A172 (cell line): Measurements from ENCODE around the gene IL16. TPM values are rescaled to one million over a fixed set of nuclear protein-coding genes. Genes with fewer than 3 reads are reported as not detected.

Source experiments
- DNase-seq: peaks from one replicate; pipeline ENCODE4 v3.0.0-alpha.2; 2015; ENCODE audit warnings: low spot score
- total RNA-seq: library from RNA; depleted of rRNA; stranded (reverse); fragments of >200 nt; shearing (Covaris generic); gene quantifications from 2 replicates; pipeline ENCODE4 v1.2.3, GENCODE V29; 2014

Gene IL16
- total RNA-seq, 1 experiment from 2014 or later, result not detected

DNA sequence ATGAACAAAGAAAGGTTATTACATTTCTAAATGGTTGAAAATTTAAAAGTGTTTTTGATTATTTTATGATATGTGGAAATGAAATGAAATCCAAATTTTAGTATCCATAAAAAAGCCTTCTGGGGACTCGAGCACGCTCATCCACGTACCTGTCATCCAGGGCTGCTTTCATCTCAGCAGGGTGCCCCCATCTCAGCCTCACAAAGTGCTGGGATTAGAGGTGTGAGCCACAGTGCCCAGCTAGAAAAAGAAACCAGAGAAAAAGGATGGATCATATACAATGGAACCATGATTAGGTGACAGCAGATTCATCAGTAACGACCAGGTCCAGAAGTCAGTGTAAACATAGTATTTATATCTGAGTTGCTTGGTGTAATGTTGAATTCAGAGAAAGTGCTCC, 77.6 kb downstream of the IL16 start:
- no peak for DNase-seq

DNA sequence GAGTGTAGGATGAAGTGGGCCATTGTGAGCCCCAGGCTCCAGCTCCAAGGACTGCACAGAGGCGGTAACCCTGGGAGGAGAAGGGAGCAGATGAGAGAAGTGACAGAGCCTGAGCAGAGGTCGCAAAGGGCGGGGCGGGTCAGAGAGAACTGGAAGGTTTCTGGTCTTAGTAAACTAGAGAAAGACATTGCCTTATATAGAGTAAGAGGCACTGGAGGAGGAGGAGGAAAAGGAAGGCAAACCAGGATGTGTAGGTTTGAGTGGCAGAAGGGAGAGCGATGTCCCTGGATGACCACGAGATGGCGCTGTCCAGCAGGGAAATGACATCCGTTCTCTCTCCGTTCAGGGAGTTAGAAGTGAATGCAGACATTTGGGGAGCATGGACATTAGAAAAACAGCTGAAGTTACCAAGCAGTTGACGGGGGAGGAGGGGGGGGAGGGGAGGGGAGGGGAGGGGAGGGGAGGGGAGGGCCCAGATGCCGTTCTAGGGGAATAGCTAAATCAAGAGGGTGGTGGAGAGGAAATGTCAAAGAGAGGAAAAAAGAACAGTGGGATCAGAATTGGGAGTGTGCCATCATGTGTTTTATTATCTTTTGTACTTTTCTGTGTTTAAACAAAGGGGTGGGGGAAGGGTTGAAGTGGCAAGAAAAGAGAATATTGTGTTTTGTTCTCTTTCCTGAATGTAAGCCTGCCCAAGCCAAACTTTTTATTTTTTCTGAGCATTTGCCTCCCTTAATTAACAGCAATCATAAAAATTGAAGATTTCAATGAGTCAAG, 78.4 kb downstream of the IL16 start:
- peak; percentile 88 for DNase-seq

DNA sequence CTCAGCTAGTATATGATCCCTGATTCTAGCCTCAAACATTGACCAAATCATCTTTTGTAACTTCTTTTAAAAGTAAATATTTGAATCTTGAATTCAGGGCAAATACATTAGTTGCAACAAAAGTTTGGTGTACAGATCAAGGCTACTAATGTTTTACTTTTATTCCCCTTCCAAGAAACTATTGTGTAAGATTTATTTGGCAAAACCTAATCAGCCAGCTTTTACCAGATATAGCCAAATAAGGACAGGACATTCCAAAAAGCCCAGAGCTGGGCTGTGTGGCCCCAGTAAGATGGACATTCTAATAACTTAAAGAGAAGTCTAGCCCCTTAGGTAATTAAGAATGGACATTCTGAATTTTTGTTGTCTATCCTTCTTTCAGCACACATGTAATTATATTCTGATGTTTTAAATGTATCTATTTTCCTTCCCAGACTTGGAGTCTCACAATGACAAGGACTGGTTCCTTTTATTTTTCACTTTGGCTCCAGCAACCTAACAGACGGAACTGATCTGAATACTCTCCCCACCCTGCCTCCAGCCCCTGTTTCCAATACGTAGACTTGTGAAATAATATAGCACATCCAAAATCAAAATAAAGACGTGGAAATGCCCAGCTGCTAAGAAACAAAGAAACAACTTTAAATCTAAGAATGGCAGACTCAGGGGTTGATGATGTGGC, 79.2 kb downstream of the IL16 start:
- DNase-seq, result no peak

DNA sequence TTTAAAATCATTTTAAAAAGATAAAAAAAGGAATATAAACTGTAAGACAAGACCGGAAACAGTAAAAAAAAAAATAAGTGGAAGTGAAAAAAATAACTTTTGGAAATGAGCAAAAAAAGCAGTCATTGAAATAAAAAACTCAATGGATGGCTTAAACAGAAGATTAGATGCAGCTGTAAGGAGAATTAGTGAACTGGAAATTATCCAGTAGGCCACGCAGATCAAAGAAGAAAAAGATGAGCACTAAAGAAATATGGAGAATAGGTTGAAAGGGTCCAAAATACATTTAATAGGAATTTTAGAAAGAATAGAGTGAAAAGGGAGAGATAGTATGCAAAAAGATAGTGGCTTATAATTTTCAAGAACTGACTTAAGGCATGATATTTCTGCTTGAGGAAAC, 80.3 kb downstream of the IL16 start:
- no peak for DNase-seq

DNA sequence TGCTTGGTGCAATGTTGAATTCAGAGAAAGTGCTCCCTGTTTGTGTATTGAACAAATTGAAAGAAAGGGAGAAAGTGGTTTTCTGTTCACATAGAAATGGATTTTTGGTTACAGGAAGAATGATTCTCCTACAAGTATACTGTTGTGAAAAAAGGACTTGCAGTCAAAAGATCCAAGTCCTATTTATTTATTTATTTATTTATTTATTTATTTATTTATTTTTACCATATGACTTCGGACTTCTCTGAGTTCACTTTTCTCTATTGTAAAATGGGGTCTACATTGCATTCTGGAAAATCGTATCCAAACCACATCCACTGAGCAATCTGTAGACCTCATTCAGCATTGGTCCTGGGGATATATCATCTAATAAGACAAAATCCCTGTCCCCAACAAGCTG, 81.2 kb downstream of the IL16 start:
- no peak for DNase-seq

DNA sequence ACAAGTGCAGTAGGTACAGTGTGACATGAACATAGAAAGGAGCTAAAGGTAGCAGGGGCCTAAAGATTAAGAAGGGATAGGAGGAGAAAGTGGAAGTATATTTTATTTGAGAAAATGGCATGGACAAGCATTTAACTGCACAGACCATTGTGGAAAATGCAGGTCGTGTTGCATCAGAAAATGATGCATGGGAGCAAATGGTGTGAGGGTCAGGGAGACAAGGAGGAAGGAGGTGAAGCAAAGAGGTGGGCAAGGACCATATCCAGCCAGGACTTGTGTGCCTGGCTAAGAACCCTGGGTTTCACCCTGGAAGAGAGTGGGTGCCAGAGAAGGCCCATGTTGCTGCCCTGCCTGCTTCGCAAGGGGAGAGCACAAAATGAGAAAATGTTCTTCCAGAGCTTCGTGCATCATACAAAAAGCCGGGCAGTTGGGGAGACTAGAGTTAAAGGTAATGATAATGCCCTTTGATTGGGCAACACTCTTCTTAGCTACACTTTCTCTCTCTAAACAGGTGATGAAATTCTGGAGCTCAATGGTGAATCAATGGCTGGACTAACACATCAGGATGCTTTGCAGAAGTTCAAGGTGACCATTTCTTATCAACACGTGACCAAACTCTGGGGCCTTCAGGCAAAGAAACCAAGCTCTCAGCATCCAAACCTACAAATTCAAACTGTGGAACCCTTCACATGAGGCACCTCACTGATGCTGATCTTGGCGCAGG, 81.8 kb downstream of the IL16 start:
- no peak for DNase-seq

DNA sequence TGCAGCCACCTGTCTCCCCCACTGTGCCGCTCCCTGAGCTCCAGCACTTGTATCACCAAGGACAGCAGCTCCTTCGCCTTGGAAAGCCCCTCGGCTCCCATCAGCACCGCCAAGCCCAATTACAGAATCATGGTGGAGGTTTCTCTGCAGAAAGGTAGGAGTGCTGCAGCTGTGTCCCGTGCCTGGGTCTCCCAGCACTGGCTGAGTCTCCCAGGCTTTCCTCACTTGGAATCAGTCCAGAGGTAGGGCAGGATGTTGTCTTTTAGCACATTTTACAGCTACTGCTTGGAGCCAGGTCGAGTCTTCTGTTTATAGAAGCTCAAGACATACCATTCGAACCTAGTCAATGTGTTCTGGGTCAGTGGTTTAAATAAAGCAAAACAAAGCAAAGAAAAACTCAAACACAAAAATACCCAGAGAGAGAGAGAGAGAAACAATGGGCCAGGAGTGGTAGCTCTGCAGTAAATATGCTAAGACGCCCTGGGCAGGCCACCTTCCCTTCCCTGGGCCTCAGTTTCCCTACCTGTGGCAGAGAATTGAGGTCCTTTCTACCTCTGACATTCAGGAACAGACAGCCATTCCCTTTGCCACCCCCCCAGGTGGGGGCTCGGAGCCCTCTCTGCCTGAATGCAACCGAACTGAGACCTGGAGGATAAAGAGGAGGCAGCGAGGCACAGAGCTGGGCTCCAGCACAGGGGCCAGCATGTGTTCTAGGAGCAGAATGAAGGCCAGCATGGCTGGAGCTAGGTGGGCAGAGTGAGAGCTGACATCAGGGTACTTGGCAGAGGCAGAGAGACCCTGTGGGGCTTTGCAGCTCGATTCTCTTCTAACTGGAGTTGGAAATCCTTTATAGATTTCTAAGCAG, 83.2 kb downstream of the IL16 start:
- no peak for DNase-seq

DNA sequence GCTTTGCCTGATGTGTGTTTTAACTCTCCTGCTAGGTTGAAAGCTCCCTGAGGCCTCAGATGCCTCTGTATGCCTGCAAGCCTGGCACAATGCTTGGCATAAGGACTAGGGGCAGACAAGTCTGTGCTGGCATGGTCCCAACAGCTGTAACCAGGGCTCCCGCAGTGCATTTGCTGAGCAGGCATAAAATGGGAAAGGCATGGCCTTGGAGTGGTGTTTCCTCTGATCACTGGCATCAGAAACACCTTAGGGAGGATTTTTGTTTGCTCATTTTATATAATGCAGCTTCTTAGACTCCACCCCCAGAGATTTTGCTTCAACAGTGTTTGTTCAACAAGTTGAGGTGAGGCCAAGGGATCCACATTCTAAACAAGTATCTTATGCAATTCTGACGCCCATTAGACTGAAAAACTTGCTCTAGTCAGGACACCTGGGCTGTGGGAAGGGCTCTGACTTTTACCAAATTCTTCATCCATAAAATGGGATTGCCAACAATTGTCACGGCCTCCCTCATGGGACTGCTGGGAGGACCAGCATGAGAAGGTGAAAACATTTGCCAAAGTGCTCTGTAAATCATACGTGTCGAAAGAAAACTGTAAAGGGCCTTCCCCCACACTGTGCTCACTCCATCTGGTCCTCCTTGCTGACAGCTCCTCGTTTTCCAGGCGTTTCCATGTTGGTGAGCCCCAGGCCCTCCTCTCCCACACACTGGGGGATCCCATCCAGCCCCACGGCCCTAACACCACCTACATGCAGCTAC, 84.2 kb downstream of the IL16 start:
- DNase-seq, result no peak

DNA sequence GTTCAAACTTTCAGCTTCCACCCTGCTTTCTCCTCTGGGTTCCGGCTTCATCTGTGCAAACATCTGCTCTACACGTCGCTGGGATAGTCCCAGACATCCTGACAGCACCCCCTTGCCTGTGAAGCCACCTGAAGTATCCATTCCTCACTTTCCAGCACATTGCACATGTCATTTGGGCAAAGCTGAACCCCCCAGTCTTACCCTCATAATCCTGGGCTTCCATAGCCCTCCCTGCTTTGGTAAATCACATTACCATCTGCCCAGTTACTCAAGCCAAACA, 84.7 kb downstream of the IL16 start:
- no peak for DNase-seq

DNA sequence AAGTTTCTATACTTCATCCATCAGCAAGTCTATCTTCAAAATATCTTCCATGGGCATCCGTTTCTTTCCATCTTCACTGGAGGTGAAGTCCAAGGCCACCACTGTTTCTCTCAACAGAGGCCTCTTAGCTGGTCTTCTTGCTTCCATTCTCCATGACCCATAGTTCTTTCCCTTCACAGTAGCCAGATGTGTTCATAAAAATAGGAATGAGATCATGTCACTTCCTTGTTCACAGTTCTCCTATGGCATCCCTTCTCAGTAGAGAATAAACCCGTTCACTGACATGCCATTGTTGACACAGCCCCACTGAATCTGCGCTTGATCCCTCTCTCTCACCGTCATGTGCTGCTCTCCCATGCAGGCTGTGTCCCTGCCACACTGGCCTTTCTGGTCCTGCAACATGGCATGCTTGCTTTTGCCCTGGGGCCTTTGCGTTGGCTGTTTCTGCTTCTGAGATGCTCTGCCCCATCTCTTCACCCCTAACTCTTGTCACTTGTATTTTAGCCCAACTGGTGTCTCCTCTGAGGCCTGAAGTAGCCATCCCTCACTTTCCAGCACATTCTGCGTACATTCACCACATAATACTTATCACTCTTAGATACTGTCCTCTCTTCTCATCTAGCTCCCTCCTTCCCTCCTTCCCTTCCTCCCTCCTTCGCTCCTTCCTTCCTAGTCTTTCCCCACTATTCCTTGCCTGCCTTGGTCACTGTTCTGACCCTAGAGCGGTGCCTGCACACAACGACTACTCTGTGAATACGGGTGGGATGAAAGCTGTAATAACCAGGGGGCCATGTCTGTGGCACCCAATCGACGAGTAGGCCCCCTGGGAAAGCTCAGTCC, 85.3 kb downstream of the IL16 start:
- DNase-seq, result no peak

DNA sequence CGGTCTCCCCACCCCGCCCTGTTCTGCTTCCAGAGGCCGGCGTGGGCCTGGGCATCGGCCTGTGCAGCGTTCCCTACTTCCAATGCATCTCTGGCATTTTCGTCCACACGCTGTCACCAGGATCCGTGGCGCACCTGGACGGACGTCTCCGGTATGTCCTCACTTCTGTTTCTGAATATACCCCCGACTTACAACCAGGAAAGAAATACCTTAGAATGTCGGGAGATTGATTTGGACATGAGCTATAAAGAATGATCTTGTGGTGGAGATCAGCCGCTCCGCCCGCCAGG, 85.9 kb downstream of the IL16 start:
- no peak for DNase-seq

DNA sequence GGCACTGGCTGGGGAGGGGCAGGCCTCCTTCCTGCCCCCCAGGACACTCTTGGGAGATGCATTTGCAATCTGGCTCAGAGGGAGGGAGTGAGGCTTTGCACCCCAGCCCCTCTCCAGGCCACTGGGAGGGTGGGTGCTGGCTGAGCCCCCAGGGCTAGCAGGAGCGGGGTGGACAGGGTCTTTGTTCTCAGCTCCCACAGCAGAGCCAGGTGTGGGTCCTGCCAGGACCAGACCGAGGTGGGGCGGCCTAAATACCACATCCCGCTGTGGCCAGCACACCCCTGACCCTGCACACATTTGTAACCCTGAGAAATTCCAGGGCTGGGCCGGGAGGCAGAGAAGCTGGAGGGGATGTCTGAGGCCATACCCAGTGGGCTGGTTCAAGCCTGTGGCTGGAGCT, 86.2 kb downstream of the IL16 start:
- no peak for DNase-seq

DNA sequence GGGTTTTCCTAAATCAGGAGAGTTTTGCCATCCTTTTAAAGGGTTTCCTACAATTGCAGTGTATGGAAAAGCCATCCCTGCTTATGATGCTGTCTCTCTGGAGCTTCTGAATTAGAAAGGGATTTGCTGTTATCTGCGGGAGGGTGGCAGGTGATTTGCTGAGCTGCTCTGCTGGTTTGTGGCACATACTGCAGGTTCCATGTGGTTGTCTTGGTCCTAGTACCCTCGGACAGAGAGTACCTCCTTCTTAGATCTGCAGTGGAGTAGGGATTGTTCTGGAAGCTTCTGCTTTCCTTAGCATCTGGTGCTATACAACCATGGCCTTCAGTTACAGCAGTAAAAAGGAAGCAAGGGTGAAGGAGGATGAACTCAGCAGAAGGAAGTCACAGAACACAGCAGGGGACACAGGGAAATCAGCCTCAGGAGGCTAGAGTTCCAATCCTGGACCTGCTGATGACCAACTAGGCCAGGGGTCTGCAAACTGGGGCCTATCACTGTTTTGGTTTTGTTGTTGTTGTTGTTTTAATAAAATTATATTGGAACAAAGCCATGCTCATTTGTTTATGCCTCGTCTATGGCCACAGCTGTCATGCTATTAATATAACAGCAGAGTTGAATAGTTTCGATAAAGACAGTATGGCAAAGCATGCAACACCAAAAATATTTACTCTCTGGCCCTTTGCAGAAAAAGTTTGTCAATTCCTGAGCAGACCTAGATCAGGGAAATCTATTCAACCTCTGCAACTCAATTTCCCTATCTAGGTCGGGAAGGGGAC, 87.8 kb downstream of the IL16 start:
- no peak for DNase-seq

DNA sequence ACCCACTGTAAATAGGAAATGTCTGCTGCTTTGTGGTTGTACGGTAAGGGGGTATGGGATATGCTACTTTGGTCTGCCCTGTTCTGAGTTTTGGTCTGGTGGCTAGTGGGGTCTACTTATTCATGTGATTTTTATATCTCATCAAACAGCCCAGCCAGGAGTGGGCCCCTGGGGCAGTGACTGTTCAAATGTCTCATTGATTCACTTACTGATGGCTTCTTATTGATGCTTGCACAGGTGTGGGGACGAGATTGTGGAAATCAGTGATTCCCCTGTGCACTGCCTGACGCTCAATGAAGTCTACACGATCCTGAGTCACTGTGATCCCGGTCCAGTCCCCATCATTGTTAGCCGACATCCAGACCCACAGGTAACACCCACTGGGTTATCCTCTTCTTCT, 88.8 kb downstream of the IL16 start:
- no peak for DNase-seq

DNA sequence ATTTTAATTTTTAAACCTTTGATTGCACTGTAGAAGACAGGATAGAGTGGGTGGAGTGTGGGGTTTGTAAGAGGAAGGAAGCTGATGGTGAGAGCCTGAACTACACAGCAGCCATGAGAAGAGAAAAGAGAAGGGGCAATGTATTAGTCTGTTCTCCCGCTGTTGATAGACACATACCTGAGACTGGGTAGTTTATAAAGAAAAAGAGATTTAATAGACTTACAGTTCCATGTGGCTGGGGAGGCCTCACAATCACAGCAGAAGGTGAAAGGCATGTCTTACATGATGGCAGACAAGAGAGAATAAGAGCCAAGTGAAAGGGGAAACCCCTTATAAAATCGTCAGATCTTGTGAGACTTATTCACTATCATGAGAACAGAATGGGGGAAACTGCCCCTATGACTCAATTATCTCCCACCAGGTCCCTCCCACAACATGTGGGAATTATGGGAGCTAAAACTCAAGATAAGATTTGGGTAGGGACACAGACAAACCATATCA, 90.0 kb downstream of the IL16 start:
- DNase-seq, result no peak

DNA sequence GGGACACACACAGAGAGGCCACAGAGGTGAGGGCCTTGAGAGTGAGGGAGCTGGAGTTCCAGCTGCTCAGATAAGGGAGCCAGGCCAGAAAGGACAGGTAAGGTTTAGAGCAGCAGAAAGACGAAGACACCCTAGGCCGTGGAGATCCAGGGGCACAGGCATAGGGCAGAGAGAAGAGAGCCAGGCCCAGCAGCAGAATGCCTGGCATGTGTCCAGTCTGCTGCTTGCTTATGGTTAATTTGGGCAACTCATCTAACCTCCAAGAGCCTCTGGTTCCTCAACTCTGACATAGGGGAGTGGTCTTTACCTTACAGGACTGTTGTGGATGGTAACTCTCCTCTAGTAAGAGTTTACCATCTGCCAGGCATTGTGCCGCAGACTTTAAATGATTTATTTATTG, 91.4 kb downstream of the IL16 start:
- no peak for DNase-seq

DNA sequence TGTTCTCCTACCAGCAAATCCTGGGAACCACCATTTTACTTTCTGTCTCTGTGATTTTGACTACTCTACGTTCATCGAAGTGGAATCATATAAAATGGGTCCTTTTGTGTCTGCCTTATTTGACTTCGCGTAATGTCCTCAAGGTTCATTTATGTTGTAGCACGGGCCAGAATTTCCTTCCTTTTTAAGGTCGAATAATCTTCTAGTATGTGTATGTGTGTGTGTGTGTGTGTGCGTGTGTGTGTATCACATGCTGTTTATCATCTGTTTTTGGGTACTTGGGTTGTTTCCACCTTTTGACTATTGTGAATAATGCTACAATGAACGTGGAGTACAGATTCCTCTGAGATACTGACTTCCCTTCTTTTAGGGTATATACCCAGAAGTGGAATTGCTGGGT, 91.9 kb downstream of the IL16 start:
- no peak for DNase-seq

DNA sequence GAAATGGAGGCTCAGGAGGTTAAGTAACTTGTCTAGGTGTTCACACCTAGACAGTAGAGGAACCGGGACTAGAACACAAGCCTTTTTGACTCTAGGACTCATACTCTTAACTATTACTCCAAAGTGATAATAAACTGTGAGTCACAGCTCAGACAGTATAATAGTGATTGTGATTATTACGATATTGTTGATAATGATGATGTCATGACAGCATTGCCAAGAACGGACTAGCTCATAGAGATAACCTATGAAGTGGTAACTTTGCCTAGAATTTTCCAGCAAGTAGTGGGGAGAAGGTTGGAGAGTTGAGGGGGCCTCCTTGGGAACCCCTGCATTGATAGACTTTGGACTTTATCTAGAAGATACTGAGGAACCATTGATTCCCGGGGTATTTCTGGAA, 93.2 kb downstream of the IL16 start:
- DNase-seq, result no peak

DNA sequence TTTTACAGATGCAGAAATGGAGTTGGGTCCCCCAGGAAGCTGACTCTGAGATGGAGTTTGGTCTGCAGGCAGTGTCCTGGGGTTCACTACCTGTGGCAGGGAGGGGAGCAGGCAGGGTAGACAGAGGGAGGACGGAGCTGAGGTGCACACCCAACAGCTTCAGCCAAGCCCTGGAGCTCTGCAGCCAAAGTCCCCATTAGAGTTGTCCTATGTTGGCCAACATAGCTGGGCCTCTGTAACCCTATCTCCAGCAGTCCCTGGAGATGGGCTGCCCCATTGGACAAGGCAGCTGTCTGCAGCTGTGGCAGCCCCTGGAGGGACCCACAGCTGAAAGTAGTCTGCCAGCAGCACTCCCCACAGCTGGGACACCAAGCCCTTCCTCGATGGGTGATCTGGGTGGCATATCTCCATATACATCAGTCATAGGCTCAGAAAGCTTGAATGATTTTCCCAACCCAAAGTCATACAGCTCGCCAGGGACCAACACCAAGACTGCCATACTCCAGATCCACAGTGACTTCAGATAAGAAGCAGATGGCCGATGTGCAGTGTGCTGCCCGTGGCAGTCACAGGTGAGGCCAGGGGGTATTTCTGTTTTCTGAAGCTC, 95.3 kb downstream of the IL16 start:
- no peak for DNase-seq
